ENCODE data around the gene SIRPG. TPM values are rescaled to one million over a fixed set of nuclear protein-coding genes. Genes with fewer than 3 reads are reported as not detected.

SIRPG gene
- total RNA-seq, 4 donors from 2014 or later, result not detected

DNA sequence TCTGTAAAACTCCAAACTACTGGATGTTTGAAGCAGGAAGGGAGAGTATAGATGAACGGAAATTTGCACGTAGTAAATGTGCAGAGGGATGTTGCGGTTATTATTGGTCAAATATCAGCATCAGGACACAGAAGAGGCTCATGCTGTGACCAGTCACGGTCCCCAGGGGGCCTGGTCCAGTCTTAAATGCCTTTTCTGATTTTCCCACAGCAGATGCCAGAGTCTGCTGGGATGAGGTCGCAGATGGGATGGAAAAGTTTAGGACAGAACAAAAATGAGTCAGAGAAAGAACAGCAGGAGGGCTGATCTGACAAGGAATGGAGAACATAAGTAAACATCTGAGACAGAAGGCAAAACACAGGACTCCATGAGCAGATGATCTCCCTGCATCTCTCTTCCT lies 11.7 kb upstream of the SIRPG start:
- TF ChIP-seq, protein P1, sequence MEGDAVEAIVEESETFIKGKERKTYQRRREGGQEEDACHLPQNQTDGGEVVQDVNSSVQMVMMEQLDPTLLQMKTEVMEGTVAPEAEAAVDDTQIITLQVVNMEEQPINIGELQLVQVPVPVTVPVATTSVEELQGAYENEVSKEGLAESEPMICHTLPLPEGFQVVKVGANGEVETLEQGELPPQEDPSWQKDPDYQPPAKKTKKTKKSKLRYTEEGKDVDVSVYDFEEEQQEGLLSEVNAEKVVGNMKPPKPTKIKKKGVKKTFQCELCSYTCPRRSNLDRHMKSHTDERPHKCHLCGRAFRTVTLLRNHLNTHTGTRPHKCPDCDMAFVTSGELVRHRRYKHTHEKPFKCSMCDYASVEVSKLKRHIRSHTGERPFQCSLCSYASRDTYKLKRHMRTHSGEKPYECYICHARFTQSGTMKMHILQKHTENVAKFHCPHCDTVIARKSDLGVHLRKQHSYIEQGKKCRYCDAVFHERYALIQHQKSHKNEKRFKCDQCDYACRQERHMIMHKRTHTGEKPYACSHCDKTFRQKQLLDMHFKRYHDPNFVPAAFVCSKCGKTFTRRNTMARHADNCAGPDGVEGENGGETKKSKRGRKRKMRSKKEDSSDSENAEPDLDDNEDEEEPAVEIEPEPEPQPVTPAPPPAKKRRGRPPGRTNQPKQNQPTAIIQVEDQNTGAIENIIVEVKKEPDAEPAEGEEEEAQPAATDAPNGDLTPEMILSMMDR (IDR thresholded peaks at IDR 0.05; ENCODE audit: low read depth), result no peak

- TF ChIP-seq, protein P1 (IDR thresholded peaks at IDR 0.05; ENCODE audit: low read depth), result no peak
These were observed 10.0 kb upstream of the SIRPG start for GRCh38 chr20:1667502-1668085.

DNA sequence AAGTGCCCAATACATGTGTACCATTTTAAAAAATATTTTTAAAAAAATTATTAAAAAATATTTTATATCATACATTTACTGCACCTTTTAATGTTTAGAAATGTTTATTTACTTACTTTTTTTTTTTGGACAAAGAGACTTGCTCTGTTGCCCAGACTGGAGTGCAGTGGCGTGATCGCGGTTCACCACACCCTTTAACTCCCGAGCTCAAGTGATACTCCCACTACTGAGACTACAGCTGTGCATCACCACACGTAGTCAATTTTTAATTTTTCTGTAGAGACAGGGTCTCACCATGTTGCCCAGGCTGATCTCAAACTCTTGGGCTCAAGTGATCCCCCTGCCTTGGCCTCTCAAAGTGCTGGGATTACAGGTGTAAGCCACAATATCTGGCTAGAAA lies 9.2 kb upstream of the SIRPG start:
- TF ChIP-seq, protein P1 (IDR thresholded peaks at IDR 0.05; ENCODE audit: low read depth), result no peak

DNA sequence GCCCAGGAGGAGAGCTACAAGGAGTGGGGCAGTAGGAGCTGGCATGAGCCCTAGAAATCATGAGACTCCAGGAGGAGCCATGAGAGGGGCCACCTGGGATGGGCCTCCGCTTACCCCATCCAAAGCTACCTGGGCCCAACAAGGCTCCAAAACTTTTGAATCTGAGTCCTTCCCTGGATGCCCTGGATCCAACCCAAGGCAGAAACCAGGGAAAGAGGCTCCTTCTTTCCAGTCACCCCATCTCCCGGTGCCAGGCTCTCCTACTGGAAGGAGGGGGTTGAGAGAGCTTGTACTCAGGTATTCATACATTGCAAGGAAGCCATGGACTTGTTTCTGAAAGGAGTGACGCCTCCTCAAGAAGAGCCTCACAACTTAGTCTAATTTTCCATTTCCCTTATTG lies 7.8 kb upstream of the SIRPG start:
- TF ChIP-seq, protein P1 (IDR thresholded peaks at IDR 0.05; ENCODE audit: low read depth), result no peak

DNA sequence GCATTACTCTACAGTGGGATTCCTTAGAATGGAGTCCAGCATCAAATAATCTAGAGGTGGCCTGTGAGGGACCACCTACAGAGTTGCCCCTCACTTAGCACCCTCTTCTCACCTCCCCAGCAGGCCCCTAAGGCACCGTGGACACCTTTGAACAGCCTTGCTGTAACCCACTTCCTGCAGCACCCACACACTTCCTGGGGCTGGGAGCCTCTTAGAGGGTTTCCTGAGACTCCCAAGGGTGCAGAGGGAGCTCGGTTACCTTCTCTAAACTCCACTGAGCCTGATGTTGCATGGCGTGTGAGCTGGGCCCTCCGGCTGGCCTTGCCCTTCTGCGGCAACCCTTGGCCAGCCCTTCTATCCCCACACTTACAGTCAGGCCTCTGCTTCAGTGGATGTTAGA lies 7.3 kb upstream of the SIRPG start:
- TF ChIP-seq, protein P1 (IDR thresholded peaks at IDR 0.05; ENCODE audit: low read depth), result no peak

- TF ChIP-seq, protein P1 (IDR thresholded peaks at IDR 0.05; ENCODE audit: low read depth), result no peak
These were observed 6.3 kb upstream of the SIRPG start for GRCh38 chr20:1663917-1664316.

DNA sequence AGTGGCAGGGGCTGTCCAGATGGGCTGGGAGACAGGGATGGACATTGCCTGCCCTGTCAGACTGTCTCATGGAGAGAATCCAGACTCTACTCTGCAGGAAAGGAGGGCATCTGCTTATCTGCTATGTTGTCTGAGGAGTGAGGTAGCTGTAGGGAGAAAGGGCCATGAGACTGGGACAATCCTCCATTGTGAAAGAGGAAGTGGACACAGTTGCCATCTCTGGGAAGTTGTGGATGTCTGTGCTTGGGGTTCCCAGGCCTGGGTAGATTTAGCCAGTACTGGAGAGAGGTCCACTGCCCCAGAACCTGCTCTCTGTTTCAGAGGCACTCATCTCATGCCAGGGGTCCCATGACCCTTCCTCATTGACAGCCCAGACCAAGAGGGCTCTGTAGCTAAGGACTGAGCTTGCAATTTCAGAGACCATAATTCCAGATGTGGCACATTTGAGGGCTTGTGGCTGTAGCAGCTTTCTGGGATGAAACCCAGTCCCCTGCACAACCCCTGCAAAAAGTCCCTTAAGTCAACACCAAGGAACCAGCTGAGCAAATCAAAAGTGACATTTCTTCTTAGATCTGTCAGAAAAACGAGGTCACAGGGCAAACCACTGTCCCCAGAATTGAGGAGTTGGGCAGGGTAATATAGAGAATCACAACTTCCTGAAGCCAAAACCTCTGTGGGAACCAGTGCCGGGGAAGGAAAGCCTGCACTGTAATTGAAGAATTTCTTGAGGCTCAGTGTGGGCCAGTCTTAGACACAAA lies 4.1 kb upstream of the SIRPG start:
- TF ChIP-seq, protein P1 (IDR thresholded peaks at IDR 0.05; ENCODE audit: low read depth), result no peak

All from subcutaneous adipose tissue (tissue), 4 donors.